ENCODE data around the gene CFAP68.
A peak's percentile ranks its signal among the peaks of the same experiment; 100 is the strongest.
"Not testable (repeated sequence)": the region's sequence is repeated elsewhere in the genome, so short reads cannot be mapped to it uniquely, and the experiment has no call there.

Gene CFAP68

DNA sequence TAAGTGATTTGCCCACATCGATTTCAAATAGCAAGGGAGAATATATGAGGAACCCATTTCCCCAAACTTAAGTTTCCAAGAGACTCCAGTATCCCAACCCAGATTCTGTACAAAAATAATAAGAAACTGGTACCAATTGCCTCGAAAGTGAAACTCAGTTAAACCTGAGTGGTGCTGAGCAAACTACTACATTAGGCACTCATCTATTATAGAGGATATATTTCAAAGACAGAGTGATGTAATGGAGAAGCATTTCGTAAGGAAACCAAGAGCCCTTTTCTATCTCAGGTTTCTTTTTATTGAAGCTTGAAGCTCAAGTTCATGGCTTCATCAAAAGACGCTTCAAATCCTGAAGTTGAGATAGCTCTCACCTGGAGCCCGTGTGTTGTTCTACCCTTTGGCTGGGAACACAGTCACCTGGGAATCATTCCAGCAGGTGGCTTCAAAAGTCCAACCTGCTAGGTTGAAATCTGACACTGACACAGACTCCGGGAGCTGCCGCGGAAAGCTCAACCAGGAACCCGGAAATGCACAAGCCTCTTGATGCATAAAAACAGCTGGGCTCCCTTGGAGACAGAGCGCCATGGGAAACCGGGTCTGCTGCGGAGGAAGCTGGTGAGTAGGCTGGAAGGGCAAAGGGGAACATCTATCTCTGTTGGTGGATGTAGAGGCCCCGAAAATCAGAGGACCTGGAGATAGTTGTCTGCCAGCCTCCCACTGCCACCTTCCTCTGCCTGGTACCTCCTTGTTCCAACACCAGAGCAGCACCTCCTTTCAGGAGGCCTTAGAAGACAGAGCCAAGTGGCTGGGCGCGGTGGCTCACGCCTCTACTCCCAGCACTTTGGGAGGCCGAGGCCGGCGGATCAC lies 39.3 kb downstream of the CFAP68 start, which contains the start of gene C11orf52:
Gene C11orf52, plus strand, starts transcription at position 524 of the 867 bp plus-strand sequence. Its CDS starts 60 bp downstream, at position 584.
- peak; percentile 63 for DNase-seq

DNA sequence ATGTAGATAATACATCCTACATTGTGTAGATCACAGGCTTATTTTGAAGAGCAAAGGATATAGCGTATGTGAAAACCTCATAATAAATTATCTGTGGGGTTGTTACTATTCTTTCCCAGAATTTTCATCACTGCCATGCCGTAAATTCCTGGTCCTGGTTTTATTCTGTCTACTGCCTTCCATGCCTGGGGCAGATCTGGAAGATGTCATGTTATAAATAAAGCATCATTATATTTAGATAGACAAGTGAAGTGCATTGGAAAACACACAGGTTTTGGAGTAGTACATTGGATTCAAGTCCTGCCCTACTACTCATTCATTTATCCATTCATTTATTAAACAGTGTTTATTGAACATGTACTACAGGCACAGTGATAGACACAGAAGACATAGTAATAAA lies 41.6 kb downstream of the CFAP68 start:
- DNase-seq, result no peak

DNA sequence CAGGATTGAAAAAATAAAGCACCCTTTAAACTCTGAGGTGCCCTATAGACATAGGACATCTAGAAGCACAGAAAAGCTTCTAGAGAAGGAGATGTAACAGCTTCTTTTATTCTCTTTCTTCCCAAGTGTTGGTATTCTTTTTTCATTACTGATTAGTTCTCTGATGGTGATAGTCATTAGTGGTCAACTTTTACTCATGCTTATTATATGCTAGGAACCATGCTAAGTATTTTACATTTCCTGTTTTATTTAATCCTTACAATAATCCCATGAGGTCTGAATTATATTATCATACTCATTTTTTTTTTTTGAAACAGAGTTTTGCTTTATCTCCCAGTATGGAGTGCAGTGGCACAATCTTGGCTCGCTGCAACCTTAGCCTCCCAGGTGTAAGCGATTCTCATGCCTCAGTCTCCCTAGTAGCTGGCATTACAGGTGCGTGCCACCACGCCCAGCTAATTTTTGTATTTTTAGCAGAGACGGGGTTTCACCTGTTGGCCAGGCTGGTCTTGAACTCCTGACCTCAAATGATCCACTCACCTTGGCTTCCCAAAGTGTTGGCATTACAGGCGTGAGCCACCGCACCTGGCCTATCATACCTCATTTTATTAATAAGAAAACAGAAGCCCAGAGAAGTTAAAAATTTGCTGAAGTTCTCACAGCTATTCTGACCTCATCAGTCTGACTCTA lies 42.3 kb downstream of the CFAP68 start:
- DNase-seq, result peak; percentile 52

DNA sequence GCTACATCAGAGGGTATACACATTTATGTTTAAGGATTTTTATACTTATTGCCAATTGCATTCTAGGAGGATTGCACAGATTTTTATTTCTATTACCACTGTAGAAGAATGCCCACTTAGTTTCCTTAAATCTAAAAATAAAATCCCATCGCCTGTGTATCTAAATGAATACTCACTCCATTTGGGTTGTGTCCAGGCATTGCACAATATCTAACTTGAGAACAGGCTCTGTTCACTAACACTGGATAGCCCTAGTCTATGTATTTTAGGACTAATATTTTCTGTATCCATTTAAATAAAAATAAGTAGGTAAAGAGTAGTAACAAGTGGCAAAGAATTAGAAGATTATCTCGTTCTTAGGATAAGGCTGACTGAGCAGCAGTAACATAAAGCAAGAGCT lies 43.5 kb downstream of the CFAP68 start:
- peak; percentile 86 for DNase-seq

DNA sequence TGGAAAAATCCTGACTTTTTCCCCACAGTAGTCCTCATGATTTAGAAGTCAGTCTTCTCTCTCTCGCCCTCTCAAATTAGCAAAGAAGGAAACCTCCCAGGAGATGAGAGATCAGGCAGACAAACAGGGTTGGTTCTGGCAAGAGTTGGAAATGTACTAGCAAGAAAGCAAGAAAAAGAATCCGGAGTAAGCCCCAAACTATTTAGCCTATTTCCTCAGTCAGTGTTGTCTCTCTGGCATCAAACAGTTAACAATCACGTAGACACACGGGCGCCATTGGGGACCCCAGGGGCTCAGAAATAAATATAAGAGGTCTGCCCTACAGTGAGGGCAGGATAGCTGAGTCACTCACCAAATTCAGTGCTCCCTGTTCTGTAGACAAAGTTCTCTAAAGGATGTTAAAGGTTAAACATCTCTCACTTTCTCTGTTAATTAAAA lies 44.0 kb downstream of the CFAP68 start:
- DNase-seq, result peak; percentile 86

DNA sequence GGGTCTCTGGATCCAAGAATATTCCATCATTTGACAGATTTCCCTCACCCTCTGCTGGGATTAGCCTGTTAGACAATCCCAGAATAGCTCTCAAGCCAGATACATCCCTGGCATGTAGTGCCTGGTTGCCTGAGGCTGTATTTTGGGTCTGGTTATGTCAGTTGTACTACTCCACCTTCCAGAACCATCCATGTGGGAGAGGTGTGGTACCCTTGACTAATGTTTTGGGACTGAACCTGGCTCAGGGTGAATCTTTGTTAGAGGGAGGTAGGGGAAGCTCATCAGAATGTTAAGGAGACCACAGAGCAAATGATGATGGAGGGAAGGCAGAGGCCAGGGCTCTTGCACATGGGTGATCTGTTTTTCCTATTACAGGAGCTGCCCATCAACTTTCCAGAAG lies 44.6 kb downstream of the CFAP68 start:
- peak; percentile 35 for DNase-seq

DNA sequence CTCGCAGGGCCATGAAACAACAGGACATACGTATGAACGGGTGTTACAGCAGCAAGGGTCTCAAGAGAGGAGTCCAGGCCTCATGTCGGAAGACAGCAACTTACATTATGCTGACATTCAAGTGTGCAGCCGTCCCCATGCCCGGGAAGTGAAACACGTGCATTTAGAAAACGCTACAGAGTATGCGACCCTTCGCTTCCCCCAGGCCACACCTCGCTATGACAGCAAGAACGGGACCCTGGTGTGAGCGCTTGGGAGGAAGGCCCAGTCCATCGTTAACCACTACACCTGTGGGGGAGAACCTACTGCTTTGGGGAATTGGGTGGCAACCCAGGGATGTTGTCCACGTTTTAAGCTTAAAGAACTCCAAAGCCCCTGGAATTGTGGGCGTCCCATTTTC lies 46.6 kb downstream of the CFAP68 start:
- no peak for DNase-seq

DNA sequence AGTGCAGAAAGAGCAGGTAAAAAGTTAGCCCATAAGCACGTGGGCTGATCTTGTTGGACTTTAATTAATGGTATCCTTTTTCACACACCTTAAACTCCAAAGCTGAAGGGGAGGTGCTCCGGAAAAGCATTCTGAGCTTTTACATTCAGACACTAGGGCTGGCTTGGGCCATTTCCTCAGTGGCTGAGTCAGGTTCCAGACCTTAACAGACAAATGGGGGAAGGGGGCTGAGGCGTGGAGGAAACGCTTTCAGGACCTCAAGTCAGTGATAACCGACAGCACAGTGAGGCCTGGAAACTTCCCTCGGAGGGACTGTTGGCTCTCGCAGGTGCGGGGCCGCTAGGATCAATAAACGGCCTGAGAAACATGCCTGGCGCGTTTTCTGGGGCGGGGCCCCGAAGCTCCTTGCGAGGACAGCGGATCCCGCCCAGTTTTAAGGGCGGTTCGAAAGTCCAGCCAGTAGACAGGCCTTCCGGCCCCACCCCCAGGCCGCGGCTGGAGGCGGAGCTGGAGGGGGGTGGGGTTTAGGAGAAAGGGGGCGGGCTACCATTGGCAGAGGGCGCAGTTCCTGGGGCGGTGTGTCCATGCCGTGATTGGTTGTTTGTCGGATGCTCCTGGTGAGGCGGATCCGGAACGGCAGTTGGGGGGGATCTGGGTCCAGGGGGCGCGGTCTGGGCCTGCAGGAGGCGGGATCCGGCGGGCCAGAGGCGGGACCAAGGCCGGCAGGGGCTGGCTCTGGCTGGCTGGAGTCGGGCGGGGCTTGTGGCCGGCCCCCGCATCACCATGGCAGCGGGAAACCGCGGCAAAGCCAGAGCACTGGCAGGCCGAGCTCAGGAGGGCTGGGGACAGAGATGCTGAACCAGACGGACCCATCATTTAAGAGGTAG lies 47.4 kb downstream of the CFAP68 start:
- DNase-seq, result peak; percentile 96

DNA sequence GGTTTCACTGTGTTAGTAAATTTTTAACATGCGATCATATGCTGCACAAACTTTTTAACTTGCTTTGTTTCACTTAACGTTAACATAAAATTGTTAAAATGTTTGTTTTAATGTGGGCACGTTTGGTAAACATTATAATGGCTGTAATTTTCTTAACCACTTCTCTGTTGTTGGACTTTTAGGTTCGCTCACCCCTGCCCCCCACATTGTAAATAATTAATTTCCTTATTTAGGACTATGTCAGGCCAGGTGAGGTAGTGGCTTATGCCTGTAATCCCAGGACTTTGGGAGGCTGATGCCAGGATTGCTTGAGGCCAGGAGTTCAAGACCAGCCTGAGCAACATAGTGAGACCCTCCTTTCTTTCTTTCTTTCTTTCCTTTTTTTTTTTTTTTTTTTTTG lies 51.1 kb downstream of the CFAP68 start:
- DNase-seq, result no peak

DNA sequence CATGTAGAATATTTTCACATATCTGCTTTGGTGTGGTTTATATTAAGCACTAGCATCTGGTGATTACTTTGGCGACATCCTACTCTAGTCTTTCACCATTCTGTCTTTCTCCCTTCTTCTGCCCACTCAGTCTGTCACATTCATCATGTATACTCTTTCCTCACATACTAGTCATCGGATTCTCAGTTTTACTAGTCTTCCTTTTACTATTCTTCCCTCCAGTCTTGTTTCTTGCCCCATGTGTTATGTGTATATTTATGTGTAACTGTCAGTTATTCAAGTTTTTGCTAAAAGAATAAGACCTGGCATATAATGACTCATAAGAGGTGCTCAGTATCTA lies 53.2 kb downstream of the CFAP68 start:
- DNase-seq, result no peak

DNA sequence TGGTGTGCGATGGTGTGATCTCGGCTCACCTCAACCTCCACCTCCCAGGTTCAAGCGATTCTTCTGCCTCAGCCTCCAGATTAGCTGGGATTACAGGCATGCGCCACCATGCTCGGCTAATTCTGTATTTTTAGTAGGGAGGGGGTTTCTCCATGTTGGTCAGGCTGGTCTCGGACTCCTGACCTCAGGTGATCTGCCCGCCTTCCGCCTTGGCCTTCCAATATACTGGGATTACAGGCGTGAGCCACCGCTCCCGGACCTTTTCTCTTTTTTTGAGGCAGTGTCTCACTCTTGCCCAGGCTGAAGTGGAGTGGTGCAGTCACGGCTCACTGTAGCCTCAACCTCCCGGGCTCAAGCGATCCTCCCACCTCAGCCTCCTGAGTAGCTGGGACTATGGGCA lies 53.8 kb downstream of the CFAP68 start:
- DNase-seq, result not testable (repeated sequence)

DNA sequence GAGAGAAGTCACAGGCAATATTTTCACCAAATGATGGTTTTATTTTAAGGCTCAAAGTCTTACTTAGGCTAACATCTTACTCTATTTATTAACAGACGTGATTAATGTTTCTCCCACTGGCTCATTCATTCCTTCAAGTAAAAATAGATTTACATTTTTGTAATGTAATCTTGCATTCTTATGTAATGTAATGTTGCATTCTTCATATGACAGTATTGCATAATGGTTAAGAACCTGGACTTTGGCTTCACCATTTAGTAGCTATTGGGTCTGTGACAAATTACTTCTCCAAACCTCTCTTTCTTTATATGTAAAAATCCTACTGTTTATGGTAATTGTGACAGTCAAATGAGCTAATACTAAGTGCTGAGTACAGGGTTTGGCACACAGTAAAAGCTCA lies 54.5 kb downstream of the CFAP68 start:
- peak; percentile 36 for DNase-seq

DNA sequence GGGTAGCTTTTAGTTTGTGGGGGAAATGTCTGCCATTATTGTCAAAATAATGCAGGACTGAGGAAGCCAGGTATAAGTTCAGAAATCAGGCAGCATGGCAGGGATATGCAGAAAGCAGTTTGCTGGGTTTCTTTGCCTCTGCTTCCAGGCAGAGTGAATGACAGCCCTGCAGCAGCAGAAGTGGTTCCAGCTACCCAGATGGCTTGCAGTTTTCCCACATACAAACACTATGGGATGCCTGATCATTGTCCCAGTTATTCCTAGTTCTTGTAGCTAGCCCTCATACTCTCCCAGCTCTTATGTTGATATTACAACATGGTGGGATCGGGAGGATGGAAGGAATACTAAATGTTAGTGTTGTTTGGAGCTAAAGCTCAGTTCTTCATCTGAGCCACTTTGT lies 55.0 kb downstream of the CFAP68 start:
- no peak for DNase-seq

Data from fibroblast of skin of back (primary cell).